Adipose tissue (tissue), 3 donors: ENCODE measurements around the gene JPH3. TPM values are rescaled to one million over a fixed set of nuclear protein-coding genes. Genes with fewer than 3 reads are reported as not detected.

Experiments used
- H3K27ac ChIP-seq: one replicate; pipeline ENCODE4 v1.5.1; 2013; ENCODE audit warnings: low read depth, low read length
- WGBS, 3 donors: extraction: QIAGEN DNeasy Blood & Tissue Kit; methylation state at CpG; one replicate each; pipeline ENCODE4 v1.1.7; 2013; 5-methylcytosine and 5-hydroxymethylcytosine counted together
- polyA plus RNA-seq, 3 donors: library from polyadenylated mRNA; stranded (reverse); fragments of 200-250 nt; gene quantifications; one replicate each; pipeline ENCODE4 v1.2.3, GENCODE V29; 2013
- donor health status: healthy with polysubstance abuse.
- donor health status: Bipolar disorder and iron deficiency.
- donor health status: healthy.

Gene JPH3
- polyA plus RNA-seq, result under 1 TPM in 2 of 3 donors, not detected in 1; 0.07 to 0.17 TPM

DNA sequence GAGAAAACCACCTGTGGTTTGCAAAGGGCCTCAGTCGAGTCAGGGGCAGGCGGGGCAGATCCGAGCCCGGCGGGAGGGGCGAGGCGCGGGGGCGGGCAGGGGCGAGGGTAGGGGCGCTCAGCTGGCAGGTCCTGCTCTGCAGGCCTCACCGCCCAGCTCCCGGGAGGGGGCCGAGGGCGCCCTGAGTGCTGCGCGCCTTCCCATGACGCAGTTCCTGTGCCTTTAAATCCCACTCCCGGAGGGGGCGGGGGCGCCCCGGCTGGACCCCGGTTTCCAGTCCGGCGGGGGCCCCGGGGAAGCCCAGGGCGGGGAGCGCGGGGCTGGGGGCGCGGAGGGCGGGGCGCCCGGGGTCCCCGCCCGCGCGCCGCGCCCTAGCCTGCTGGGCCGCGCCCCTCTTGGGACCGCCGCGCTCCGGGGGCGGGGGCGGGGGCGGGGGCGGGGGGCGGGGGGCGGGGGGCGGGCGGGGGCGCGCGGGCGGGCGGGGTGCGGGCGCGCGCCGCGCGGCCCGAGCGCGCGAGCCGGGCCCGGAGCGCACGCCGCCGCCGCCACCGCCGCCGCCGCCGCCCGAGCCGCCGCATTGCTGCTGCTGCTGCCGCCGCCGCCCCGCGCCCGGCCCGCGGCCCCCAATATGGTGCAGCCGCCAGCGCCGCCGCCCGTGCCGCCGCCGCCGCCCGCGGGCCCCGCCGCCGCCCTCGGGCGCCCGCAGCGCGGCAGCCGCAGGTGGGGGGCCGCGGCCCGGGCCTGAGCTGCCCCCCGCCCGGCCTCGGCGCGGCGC is at the start of gene JPH3:
Gene JPH3, plus strand, starts transcription at position 508 of the 775 bp plus-strand sequence. CDS start 639 bp downstream, outside the sequence.
- H3K27ac ChIP-seq, result no peak within 1 kb of the TSS
- WGBS, 3 donors, result 0 to 1% (median 1%) methylated on average over 17 to 113 of the region's 122 CpGs

DNA sequence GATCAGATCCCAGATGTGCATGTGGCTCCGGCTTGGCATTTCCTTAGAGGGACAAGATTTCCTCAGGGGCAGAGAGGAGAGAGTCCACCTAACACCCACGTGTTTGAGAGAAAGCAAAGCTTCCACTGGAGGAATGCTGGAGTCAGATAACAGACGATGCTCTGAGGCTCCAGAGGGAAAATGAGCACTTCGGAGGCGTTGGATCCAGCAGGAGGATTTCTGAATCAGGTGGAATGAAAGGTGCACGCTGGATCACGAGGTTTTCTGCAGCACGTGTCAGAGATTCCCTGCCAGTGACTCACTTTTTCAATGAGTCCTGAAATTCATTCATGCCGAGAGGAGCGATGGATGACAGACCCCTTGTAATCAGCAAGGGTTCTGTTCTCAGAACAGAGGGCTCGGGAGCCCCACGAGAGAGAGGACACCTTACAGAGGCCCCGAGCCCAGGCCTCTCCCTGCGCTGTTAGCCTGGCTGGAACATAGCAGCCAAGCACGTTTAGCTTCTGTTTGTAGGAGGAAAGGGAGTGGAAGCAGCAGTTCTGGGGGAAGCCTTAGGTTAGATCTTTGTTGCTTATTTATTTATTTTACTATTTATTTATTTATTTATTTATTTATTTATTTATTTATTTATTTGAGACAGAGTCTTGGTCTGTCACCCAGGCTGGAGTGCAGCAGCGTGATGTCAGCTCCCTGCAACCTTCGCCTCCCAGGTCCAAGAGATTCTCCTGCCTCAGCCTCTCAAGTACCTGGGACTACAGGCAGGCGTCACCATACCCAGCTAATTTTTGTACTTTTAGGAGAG is 49.3 kb upstream of the JPH3 start:
- 73 to 81% (median 79%) methylated on average over 18 of the region's 18 CpGs for WGBS, 3 donors
- H3K27ac ChIP-seq, result no peak overlapping the region

GRCh38 chr16:87554754-87555427 is 47.4 kb upstream of the JPH3 start:
- WGBS, 3 donors, result 76 to 80% (median 78%) methylated on average over 22 of the region's 22 CpGs
- H3K27ac ChIP-seq, result no peak overlapping the region

GRCh38 chr16:87555647-87556046 is 46.7 kb upstream of the JPH3 start:
- H3K27ac ChIP-seq, result no peak overlapping the region
- WGBS, 3 donors, result 79 to 85% (median 85%) methylated on average over 17 of the region's 17 CpGs

GRCh38 chr16:87556941-87557459 is 45.3 kb upstream of the JPH3 start:
- WGBS, 3 donors, result 35 to 52% (median 42%) methylated on average over 7 of the region's 7 CpGs
- H3K27ac ChIP-seq, result no peak overlapping the region

DNA sequence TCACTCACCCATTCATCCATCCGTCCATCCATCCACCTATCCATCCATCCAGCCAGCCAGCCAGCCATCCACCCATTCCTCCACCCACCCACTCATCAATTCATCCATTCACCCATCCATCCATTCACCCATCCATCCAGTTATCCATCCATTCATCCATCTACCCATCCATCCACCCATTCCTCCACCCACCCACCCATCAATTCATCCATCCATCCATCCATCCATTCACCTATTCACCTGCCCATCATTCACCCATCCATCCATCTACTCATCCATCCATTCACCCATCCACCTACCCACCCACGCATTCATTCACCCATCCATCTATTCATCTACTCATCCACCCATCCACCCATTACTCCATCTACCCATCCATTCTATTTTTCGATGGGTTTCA is 43.6 kb upstream of the JPH3 start:
- WGBS, 3 donors, result 66 to 88% (median 87%) methylated on average over 3 of the region's 3 CpGs
- H3K27ac ChIP-seq, result no peak overlapping the region

DNA sequence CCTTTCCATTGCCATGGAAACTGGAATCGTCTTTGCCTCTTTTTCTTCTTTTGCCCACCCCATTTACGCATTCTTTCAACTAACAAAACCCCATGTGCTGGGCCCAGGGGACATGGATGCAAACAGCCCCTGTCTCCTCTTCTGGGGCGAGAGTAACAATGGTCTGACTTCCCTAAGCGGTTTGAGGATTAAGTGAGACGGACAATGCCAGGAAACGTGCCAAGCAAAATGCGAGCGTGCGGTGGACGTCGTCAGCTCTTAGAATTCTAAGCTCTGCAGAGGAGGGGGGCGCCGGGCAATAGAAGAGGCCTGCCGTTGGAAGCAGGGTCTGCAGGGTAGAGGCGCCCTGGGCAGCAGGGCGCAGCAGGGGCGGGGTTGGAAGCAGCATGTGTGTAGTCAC is 42.4 kb upstream of the JPH3 start:
- no peak overlapping the region for H3K27ac ChIP-seq

GRCh38 chr16:87560428-87561199 is 41.7 kb upstream of the JPH3 start:
- WGBS, 3 donors, result 73 to 75% (median 74%) methylated on average over 12 of the region's 12 CpGs
- no peak overlapping the region for H3K27ac ChIP-seq

More for the DNA sequence above, 42.4 kb upstream of the JPH3 start:
- WGBS, 3 donors, result 53 to 71% (median 56%) methylated on average over 17 of the region's 17 CpGs

DNA sequence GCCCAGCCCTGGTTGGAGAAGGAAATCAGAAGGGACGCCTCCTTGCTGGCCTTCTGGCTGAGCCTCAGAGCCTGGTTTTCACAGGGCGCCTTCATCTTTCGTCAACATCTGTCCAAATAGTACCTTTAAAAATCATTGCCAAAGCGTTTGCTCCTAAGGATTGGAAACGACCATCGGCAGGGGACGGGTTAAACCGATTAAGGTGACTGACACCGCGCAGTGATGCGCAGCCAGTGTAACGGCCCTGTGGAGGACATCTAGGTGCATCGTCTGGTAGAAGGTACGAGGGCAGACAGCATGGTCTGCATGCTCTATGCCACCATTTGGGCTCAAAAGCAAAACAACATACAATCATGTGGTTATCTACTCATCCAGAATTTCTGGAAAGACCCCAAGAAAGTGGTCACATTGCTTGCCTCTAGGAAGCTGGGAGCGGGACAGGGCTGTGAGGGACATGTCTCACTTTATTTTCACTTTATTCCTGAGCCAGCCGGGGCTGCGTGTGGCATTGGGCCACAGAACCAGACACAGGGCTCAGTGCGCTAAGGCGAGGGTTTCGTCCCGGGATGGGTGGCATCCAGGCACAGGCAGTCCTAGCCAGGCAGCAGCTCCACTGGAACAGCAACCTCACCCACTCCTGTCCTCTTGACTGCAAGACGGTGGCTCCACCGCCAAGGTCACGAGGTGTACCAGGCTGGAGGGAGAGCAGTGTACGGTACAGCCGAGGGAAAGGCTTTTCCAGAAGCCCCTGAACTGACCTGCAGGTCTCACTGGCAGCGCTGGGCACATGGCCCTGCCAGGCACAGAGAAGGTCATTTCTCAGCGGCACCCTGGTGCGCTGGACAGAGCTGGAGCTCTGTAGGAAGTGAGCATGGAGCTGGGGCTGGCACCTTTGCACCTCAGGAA is 40.9 kb upstream of the JPH3 start:
- 84 to 93% (median 91%) methylated on average over 29 of the region's 29 CpGs for WGBS, 3 donors
- H3K27ac ChIP-seq, result no peak overlapping the region

DNA sequence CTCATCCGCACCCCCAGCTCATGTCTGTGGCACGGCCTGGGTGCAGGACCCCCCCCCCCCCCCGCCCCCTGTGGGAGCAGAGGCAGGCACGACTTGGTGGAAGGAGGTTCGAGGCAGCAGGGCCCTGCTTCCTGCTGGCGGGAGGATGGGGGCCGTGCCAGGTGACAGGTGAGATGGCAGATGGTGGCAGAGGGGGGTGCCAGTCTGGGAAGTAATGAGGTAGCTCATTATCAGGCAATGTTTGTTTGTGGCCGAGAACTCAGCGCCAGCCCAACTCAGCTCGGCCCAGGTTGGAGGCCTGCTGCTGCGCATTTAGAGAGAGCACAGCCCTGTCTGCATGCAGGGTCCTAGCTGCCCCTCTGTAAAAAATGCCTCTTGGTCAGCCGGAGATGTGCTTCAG is 40.1 kb upstream of the JPH3 start:
- H3K27ac ChIP-seq, result no peak overlapping the region
- WGBS, 3 donors, result 55 to 81% (median 77%) methylated on average over 12 of the region's 12 CpGs

DNA sequence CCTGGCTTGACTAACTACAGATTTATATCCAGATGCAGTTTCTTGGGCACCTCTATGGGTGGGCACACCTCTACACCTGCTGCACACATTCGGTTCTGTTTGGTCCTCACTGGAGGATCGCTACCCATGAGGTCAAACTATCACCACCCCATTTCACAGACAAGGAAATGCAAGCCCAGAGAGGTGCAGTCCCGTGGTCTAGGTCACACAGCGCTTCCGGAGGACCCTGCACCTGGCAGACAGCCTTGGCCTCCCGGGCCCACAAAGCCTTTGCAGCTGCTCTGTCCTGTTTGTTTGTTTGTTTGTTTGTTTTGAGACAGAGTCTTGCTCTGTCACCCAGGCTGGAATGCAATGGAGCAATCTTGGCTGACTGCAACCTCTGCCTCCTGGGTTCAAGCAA is 39.3 kb upstream of the JPH3 start:
- no peak overlapping the region for H3K27ac ChIP-seq
- WGBS, 3 donors, result 86 to 90% (median 87%) methylated on average over 6 of the region's 6 CpGs

DNA sequence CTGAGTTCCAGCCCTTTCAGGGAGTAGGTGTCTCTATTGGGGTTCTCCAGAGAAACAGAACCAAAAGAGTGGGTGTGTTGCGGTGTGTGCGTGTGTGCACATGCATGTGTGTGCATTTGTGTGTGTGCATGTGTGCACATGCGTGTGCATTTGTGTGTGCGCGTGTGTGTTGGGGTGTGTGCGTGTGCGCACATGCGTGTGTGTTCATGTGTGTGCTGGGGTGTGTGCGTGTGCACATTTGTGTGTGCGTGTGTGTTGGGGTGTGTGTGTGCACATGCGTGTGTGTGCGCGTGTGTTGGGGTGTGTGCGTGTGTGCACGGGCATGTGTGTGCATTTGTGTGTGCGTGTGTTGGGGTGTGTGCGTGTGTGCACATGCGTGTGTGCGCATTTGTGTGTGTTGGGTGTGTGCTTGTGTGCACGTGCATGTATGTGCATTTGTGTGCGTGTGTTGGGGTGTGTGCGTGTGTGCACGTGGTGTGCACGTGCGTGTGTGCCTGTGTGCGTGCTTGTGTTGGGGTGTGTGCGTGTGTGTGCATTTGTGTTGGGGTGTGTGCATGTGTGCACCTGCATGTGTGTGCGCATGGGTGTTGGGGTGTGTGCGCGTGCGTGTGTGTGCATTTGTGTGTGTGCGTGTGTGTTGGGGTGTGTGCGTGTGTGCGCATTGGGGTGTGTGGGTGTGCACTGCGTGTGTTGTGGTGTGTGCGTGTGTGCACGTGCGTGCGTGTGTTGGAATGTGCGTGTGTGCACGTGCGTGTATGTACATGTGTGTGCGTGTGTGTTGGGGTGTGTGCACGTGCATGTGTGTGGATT is 38.4 kb upstream of the JPH3 start:
- H3K27ac ChIP-seq, result no peak overlapping the region
- WGBS, 3 donors, result 82 to 83% (median 82%) methylated on average over 41 to 44 of the region's 44 CpGs

GRCh38 chr16:87564524-87564778 is 37.9 kb upstream of the JPH3 start:
- H3K27ac ChIP-seq, result no peak overlapping the region
- 90 to 94% (median 92%) methylated on average over 6 of the region's 6 CpGs for WGBS, 3 donors

- no peak overlapping the region for H3K27ac ChIP-seq
- WGBS, 3 donors, result 60 to 78% (median 76%) methylated on average over 25 of the region's 25 CpGs
These were observed 32.4 kb upstream of the JPH3 start for GRCh38 chr16:87569601-87570571.

GRCh38 chr16:87570572-87570937 is 31.8 kb upstream of the JPH3 start:
- WGBS, 3 donors, result 44 to 74% (median 68%) methylated on average over 6 of the region's 6 CpGs
- H3K27ac ChIP-seq, result no peak overlapping the region
